ENCODE measurements around the gene SPOUT1.

DNA sequence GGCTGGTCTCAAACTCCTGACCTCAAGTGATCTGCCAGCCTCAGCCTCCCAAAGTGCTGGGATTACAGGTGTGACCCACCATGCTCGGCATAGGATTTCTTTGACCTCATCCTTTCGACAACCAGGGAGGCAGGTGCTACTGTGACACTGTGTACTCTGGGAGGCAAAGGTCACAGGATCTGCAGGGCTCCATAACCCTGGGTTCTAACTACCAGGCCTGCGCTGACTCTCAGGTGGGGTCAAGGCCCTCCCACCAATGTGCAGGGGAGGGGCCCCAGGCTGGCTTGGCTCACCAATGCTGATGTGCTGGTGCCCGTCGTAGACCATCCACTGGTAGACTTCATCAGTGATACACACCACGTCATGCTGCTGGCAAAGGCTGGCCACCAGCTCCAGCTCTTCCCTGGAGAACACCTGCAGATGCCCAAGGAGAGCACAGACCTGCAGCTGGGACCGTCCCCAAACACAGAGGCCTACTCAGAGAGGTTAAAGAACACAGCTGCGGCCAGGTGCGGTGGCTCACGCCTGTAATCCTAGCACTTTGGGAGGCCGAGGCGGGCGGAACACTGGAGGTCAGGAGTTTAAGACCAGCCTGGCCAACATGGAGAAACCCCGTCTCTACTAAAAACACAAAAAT is 7.0 kb upstream of the SPOUT1 start:
- TF ChIP-seq CTCF (IDR thresholded peaks at IDR 0.05; ENCODE audit: insufficient read depth, low read length, poor library complexity, severe bottlenecking) (no peak), EZH2phosphoT487 (conservative IDR thresholded peaks at IDR 0.05; ENCODE audit: low read length) (no peak)

Data from SU-DHL-6 (cell line).